ENCODE data around the gene CCDC88C.
"Not testable (repeated sequence)": the region's sequence is repeated elsewhere in the genome, so short reads cannot be mapped to it uniquely, and the experiment has no call there.

The CCDC88C gene, protein sequence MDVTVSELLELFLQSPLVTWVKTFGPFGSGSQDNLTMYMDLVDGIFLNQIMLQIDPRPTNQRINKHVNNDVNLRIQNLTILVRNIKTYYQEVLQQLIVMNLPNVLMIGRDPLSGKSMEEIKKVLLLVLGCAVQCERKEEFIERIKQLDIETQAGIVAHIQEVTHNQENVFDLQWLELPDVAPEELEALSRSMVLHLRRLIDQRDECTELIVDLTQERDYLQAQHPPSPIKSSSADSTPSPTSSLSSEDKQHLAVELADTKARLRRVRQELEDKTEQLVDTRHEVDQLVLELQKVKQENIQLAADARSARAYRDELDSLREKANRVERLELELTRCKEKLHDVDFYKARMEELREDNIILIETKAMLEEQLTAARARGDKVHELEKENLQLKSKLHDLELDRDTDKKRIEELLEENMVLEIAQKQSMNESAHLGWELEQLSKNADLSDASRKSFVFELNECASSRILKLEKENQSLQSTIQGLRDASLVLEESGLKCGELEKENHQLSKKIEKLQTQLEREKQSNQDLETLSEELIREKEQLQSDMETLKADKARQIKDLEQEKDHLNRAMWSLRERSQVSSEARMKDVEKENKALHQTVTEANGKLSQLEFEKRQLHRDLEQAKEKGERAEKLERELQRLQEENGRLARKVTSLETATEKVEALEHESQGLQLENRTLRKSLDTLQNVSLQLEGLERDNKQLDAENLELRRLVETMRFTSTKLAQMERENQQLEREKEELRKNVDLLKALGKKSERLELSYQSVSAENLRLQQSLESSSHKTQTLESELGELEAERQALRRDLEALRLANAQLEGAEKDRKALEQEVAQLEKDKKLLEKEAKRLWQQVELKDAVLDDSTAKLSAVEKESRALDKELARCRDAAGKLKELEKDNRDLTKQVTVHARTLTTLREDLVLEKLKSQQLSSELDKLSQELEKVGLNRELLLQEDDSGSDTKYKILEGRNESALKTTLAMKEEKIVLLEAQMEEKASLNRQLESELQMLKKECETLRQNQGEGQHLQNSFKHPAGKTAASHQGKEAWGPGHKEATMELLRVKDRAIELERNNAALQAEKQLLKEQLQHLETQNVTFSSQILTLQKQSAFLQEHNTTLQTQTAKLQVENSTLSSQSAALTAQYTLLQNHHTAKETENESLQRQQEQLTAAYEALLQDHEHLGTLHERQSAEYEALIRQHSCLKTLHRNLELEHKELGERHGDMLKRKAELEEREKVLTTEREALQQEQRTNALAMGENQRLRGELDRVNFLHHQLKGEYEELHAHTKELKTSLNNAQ (N-terminal part only)
- total RNA-seq: 324 to 391 reads per million in 2 donors

DNA sequence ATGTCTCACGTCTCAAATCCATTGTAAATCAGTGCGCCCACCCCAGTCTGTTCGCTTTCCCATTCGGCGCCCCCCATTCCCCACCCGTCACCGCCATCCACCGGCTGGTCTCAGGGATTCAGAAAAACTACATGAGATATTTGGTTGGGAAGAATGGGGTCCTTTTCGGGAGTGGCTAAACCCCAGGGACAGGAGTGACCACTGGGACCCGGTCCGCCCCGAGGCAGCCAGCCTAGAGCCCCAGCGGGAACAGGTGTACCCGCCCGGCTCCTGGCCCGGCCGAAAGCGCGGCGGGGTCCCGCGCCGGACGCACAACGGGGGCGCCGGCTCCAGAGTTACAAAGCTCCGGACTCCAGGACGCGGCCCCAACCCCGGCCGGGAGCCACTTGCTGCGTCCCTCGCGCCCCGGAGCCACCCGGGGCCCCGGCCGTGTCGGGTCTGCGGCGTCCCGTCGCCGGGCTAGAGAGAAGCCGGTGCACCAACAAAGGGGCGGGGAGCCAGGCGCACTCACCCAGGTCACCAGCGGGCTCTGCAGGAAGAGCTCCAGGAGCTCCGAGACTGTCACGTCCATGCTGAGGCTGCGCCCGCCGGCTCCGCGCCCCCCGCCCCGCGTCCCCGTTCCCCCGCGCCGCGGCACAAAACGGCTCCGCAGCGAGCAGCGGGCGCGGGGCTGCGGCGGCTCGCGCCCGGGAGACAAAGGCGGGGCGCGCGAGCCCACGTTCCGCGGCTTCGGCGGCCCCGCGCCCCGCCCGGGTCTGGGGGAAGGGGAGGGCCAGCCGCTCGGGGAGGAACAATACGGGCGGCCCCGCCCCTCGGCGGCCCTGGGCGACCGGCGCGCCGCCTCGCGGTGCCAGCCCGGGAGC is at the start of gene CCDC88C:
CCDC88C (minus strand) TSS at position 701 of the 863 bp plus-strand sequence; CDS start at position 571, 130 bp downstream.
- DNase-seq: peak; percentile 67

DNA sequence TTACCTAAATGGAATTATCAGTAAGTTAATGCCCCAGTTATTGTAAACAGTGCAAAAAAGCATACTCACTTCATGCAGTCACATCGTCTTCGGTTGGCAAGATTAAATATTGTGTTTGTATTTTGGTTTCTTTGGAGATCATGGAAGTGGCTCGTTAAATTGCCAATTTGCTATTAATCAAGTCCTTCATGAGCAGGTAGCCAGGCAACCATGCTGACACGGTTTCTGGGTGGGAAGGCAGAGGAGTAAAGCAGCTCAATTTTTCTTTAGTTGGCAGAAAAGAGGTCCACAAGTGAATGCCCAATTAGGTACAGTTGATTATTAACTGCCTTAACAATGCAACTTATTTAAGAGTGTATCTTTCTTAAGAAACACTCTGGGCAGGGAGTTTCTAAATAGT is 48.6 kb upstream of the CCDC88C start:
- no peak for DNase-seq

DNA sequence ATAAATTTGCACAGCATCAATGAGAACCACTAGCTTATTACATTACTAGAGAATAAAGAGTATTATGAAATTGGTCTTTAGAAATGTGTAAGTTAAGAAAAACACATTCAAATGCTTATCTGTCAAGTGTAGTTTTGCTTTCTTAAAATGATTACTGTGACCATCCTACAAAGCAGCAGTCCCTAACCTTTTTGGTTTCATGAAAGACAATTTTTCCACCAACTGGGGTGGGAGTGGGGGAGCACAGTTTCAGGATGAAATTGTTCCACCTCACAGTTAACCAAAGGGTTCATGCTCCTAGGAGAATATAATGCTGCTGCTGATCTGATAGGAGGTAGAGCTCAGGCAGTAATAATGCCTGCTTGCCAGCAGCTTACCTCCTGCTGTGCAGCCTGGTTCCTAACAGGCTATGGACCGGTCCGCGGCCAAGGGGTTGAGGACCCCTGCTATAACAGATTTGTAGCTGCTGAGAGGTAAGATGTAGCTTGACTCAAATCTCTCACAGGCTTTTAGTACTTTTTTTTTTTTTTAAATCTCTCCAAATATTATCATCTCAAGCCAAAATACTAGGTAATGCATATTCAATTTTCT is 47.1 kb upstream of the CCDC88C start:
- DNase-seq: no peak

DNA sequence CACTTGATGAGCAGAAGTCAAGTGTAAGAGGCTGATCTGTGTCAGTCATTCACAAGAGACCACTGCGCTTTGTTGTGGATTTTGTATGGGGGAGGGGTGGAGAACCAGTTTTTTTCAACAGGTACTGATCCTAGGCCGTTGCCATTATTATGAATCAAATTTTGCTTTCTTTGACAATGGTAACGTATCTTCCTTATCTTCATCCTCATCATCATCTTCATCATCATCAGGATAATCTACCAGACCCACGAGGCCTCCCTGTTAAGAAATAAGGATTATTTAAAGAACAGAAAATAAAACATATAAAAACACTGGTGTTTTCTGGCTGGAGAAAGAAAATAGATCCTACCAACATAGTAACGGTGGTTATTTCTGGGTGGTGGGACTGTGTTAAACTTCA is 41.0 kb upstream of the CCDC88C start:
- DNase-seq: no peak

DNA sequence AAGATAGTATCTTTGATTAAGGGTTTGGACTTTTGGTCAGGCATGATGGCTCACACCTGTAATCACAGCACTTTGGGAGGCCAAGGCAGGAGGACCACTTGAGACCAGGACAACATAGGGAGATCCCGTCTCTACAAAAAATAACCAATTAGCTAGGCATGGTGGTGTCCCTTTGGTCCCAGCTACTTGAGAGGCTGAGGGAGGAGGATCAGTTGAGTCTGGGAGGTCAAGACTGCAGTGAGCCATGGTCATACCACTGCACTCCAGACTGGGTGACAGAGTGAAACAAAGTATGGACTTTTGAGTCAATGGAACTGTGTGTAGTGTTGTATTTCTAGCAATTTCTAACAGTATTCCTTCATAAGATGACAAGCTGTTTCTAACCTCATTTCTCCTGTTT is 38.7 kb upstream of the CCDC88C start:
- DNase-seq: no peak

DNA sequence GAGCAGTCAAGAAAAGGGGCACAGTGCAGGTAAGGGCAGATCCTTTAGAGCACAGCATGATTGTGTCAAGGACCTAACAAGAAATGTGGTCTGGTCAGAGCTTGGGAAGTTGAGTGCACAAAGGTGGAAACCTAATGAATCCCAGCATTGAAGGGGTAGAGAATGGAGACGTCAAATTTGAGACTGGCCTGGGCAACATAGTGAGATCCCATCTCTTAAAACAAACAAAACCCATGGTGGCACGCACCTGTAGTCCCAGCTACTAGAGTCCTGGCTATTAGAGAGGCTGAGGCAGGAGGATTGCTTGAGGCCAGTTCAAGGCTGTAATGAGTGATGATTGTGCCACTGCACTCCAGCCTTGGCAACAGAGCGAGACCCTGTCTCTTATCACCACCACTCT is 37.0 kb upstream of the CCDC88C start:
- DNase-seq: no peak

DNA sequence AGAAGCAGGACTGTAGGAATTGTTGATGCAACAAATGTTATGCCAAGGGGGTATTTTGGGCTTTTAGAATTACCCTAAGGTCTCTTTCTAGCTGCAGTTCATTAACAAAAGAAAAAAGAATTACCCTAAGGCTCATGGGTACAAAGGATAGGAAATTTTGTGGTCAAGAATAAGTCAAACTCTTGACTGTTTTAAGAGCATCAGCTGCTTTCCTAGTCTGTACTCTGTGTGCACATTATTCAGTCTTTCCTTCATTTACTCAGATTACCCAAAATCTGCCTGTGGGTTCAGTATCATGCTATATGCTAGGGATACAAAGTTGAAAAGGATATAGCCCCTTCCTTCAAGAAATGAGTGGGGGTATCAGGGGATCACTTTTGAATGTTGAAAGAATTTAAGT is 36.5 kb upstream of the CCDC88C start:
- no peak for DNase-seq

DNA sequence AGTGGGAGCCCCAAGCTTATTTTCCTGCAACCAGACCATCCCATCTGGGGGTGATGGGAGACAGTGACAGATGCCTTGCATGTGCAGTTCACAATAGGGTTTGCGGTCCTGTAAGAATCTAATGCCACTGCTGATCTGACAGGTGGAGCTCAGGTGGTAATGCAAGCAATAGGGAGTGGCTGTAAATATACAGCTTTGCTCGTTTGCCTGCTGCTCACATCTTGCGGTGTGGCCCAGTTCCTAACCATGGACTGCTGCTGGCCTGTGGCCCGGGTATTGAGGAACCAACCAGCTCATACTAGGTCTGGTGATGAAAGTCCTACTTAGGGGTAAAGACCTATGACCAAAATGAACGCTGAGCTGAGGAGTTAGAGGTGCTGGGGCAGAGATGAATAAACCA is 36.1 kb upstream of the CCDC88C start:
- no peak for DNase-seq

DNA sequence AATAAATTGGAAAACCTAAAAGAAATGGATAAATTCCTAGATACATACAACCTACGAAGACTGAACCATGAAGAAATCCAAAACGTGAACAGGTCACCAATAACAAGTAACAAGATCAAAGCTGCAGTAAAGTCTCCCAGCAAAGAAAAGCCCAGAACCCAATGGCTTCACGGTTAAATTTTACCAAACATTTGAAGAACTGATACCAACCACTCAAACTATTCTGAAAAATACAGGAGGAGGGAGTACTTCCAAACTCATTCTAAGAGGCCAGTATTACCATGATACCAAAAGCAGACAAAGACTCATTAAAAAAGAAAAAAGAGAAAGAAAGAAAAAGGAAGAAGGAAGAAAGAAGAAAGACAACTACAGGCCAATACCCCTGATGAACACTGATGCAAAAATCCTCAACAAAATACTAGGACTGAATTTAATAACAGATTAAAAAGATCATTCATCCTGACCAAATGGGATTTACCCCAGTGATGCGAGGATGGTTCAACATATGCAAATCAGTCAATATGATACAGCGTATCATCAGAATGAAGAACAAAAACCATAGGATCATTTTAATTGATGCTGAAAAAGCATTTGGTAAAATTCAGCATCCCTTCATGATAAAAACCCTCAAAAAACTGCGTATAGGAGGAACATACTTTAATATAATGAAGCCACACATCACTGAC is 26.9 kb upstream of the CCDC88C start:
- no peak for DNase-seq

DNA sequence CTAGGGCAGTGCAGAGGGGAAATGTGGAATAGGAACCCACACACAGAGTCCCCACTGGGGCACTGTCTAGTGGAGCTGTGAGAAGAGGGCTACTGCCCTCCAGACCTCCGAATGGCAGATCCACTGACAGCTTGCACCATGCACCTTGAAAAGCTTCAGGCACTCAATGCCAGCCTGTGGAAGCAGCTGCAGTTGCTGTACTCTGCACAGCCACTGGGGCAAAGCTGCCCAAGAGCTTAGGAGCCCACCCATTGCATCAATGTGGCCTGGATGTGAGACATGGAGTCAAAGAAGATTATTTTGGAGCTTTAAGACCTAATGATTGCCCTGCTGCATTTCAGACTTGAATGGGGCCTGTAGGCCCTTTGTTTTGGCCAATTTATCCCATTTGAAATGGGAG is 21.7 kb upstream of the CCDC88C start:
- no peak for DNase-seq

DNA sequence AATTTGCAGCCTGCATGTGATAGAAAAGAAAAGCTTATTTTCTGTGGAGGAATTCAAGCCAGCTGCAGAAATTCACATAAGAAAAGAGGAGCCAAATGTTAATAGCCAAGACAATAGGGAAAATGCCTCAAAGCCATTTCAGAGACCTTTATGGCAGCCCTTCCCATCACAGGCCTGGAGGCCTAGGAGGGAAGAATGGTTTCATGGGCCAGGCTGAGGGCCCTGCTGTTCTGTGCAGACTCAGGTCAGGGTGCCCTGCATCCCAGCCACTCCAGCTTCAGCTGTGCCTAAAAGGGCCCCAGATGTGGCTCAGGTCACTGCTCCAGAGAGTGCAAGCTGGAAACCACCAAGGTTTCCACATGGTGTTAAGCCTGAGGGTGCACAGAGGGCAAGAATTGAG is 21.2 kb upstream of the CCDC88C start:
- no peak for DNase-seq

DNA sequence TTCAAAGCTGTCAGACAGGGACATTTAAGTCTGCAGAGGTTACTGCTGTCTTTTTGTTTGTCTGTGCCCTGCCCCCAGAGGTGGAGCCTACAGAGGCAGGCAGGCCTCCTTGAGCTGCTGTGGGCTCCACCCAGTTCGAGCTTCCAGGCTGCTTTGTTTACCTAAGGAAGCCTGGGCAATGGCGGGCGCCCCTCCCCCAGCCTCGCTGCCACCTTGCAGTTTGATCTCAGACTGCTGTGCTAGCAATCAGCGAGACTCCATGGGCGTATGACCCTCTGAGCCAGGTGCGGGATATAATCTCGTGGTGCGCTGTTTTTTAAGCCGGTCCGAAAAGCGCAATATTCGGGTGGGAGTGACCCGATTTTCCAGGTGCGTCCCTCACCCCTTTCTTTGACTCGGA is 18.6 kb upstream of the CCDC88C start:
- not testable (repeated sequence) for DNase-seq

DNA sequence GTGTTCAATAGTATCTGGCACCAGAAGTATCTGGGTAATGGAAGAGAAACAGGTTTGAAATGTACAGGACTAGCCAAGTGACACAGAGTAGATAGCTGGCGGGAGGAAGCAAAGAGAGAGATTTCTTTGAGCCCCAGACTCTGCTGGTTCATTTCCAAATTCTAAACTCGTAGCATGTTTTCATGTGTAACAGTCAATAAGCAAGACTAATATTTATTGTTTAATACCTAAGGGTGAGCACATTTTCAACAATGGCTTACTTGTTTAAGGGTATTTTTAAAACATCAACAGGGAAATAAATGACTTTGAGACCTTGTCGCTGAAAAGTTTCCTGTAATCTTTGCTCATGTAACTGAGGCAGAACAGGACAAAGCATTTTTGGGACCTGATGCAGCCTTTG is 11.8 kb upstream of the CCDC88C start:
- DNase-seq: no peak

DNA sequence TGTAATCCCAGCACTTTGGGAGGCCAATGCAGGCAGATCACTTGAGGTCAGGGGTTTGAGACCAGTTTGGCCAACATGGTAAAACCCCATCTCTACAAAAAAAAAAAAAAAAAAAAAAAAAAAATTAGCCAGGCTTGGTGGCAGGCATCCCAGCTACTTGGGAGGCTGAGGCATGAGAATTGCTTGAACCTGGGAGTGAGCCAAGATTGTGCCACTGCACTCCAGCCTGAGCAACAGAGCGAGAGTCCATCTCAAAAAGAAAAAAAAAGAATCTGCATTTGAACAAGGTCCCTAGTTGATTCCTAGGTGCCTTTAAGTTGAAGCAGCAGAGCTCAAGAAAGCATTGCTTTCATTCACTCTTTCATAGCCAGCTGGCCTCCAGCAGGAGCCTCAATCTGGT is 11.3 kb upstream of the CCDC88C start:
- DNase-seq: not testable (repeated sequence)

DNA sequence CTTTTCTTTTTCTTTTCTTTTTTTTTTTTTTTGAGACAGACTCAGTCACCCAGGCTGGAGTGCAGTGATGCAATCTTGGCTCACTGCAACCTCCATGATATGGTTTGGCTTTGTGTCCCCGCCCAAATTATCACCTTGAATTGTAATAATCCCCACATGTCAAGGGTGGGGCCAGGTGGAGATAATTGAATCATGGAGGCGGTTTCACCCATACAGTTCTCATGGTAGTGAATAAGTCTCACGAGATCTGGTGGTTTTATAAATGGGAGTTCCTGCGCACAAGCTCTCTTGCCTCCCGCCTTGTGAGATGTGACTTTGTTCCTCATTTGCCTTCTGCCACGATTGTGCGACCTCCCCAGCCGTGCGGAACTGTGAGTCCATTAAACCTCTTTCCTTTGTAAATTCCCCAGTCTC is 7.9 kb upstream of the CCDC88C start:
- DNase-seq: not testable (repeated sequence)

DNA sequence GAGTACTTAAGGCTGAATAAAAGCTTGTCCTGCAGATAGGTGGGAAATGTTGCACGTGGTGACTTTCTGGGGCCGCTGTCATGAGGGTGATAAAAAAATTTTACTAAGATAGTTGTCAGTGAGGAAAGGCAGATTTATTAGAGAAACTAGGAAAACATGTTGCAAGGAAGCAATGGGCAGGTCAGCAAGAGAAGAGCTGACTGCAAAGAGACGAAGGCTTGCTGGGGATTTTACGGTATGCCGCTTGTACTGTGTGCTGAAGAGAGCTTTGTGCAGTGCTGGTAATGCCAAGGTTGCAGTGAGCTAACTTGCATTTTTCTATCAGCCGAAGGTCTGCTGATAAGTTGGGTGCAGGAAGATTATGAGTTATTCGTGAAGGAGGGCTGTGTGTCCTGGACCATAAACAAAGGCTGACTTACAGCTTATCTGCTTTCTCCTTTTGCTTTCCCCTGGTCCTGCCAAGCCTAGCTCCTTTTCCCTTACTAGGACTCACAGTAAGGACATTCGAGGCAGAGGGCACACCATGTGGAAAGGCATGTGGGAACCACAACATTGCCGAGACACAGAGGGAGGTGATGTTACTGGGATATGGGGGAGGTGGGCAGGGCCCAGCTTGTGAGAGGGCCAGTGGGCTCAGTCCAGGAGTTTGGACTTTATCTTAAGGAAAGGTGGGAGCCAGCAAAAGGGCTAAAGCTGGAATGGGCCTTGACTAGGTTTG is 7.4 kb upstream of the CCDC88C start:
- no peak for DNase-seq

DNA sequence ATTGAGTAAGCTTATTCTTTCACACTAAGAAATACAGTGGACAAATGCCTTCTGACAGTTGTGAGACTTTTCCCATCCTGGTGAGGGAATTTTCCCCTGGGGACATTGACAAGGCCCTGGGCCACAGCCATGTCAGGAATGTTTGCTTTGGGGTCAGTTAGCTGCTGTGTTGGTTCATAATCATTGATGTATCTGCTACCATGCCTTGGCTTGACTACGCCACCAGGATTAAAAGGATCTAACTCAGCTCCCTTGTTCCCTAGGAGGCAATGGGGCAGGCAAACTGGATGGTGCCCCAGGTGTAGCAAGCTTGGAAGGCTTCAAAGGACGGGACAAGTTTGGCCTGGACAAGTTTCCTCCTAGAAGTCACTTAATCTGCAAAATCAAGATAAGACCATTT is 3.1 kb upstream of the CCDC88C start:
- DNase-seq: no peak

DNA sequence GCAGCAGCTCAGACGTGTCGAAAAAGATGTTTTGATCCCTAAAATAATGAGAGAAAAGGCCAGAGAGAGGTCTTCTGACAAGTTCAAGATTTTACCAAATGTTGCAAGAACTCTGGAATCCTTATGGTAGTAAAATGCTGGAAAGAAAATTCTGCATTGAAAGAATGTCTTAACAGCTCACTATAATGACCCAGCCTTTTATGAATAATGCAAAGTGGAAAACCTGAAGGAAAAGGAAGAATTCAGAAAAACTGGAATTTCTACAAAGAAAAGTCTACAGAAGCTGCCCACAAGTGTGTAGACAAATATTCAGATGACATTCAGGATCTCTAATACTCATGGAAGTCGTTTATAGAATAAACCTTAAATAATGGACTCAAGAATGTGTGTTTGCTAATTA is 1.8 kb upstream of the CCDC88C start:
- DNase-seq: no peak

DNA sequence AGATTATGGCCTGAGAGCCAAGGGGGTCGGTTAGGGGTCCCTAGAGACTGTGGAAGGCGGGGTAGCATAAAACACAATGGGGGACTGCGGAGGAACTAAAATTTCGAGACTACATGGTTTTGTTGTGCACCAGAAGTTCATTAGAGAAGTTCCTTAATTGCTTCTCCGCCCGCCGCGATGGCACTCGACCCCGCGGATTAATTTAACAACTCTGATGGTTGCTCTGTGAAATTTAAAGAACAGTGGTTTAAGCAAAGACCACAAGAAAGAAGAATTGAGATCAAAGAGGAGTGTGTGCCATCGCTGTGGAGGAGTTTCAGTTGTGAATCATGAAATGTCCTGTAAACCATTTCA is 1.4 kb upstream of the CCDC88C start:
- peak; percentile 40 for DNase-seq

DNA sequence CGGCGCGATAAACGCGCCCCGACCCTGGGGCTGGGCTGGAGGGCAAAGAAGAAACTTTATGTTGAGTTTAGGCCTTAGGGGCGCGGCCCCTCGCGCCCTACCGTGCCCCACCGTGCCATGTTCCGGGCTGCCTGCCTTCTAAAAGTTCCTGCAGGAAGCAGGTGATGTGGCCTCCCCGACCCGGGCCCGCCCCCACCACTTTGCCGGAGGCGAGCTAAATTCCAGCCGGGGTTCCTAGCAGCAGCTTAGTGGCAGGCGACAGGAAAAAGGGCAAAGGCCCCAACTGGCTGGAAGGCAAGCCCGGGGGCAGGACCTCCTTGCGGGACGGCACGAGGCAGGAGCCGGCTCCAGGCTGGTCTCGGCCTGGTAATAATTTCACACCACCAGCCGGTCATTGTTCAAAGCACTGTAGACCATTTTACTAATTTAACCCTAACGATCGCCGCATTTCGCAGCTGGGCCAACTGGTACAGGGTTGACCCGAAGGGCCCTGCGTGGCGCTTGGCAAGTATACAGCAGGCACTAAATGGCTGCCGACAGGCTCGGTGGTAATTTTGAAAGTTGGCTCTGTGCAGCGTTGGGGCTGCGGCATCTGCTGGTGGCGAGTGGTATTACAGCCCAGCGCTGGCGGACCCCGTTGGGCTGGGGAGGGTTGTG is 895 bp upstream of the CCDC88C start:
- peak; percentile 54 for DNase-seq

Data from activated gamma-delta T cell (primary cell).